OCI-LY1 (cell line): ENCODE measurements around the gene FAM110A.

Experiments
- H2AFZ ChIP-seq: fragments of 200-600 bp; sonication (generic), shearing (Covaris generic); 2 replicates; pipeline ENCODE4 v1.6.0; 2014; ENCODE audit warnings: antibody characterized with exemption, mild to moderate bottlenecking, low read length
- H3F3A ChIP-seq: fragments of 200-600 bp; sonication (generic), shearing (Covaris generic); 2 replicates; pipeline ENCODE4 v1.6.0; 2014; ENCODE audit warnings: mild to moderate bottlenecking, antibody characterized with exemption, low read length, moderate library complexity; ENCODE audit not compliant: insufficient read depth
- H3K27ac ChIP-seq: fragments of 200-600 bp; sonication (generic); 2 replicates; pipeline ENCODE4 v1.5.1; 2014; ENCODE audit warnings: low read length, mixed run types, mild to moderate bottlenecking, low read depth; ENCODE audit not compliant: poor library complexity, severe bottlenecking
- H3K27me3 ChIP-seq: fragments of 200-600 bp; sonication (generic); 2 replicates; pipeline ENCODE4 v1.6.0; 2014; ENCODE audit warnings: antibody characterized with exemption, mild to moderate bottlenecking, low read length, moderate library complexity; ENCODE audit not compliant: insufficient read depth
- H3K36me3 ChIP-seq: fragments of 200-600 bp; sonication (generic); 2 replicates; pipeline ENCODE4 v1.6.1; 2014; ENCODE audit warnings: mild to moderate bottlenecking, antibody characterized with exemption, low read length, moderate library complexity, mixed read lengths; ENCODE audit not compliant: insufficient read depth
- H3K4me1 ChIP-seq: fragments of 200-600 bp; sonication (generic); 2 replicates; pipeline ENCODE4 v1.5.1; 2014; ENCODE audit warnings: mild to moderate bottlenecking, low read length, moderate library complexity; ENCODE audit not compliant: insufficient read depth, severe bottlenecking
- H3K4me2 ChIP-seq: fragments of 200-600 bp; sonication (generic), shearing (Covaris generic); 2 replicates; pipeline ENCODE4 v1.6.1; 2014; ENCODE audit warnings: low read length
- H3K4me3 ChIP-seq: fragments of 200-600 bp; sonication (generic); 2 replicates; pipeline ENCODE4 v1.5.1; 2014; ENCODE audit warnings: low read length, low read depth, mild to moderate bottlenecking, mixed read lengths; ENCODE audit not compliant: poor library complexity, severe bottlenecking
- H3K79me2 ChIP-seq: fragments of 200-600 bp; shearing (Covaris generic); 2 replicates; pipeline ENCODE4 v1.6.1; 2016; ENCODE audit warnings: mixed run types, low read length, mixed read lengths; ENCODE audit not compliant: insufficient read depth
- H3K9ac ChIP-seq: fragments of 200-600 bp; sonication (generic), shearing (Covaris generic); 2 replicates; pipeline ENCODE4 v1.6.1; 2014; ENCODE audit warnings: mild to moderate bottlenecking, low read length, mixed read lengths
- H3K9me2 ChIP-seq: fragments of 200-600 bp; sonication (generic), shearing (Covaris generic); 2 replicates; pipeline ENCODE4 v1.6.1; 2014; ENCODE audit warnings: low read depth, mild to moderate bottlenecking, low read length, mixed read lengths
- H3K9me3 ChIP-seq: fragments of 200-600 bp; shearing (Covaris generic); 2 replicates; pipeline ENCODE4 v1.6.1; 2014; ENCODE audit warnings: low read length, mixed read lengths
- H4K20me1 ChIP-seq: fragments of 200-600 bp; sonication (generic), shearing (Covaris generic); 2 replicates; pipeline ENCODE4 v1.6.0; 2016; ENCODE audit warnings: mild to moderate bottlenecking, low read length; ENCODE audit not compliant: insufficient read depth
- EZH2 ChIP-seq: fragments of 200-600 bp; sonication (generic), shearing (Covaris generic); IDR thresholded peaks from 2 replicates; pipeline ENCODE4 v1.8.0; 2017; ENCODE audit warnings: borderline replicate concordance, mixed run types, mild to moderate bottlenecking, antibody characterized with exemption, low read length, moderate library complexity, mixed read lengths
- TF ChIP-seq, protein P1 (sequence below): fragments of 200-600 bp; sonication (generic), shearing (Covaris generic); IDR thresholded peaks from 2 replicates; pipeline ENCODE4 v1.5.1; 2017; ENCODE audit warnings: mild to moderate bottlenecking, antibody characterized with exemption, low read length, moderate library complexity, mixed read lengths

The FAM110A gene

GRCh38 chr20:818001-818664 is 15.4 kb upstream of the FAM110A start:
- Histone ChIP-seq H3K79me2 (no peaks in the 10 kb centered on the region), H3K4me3 (no peak overlapping the region), H3K9me3 (no peaks in the 10 kb centered on the region), H3K27me3 (peaks cover 1% of the 10 kb centered on the region; the same call in 1 of the 2 replicates), H3K4me1 (no peaks in the 10 kb centered on the region), H3K36me3 (no peaks in the 10 kb centered on the region), H4K20me1 (no peaks in the 10 kb centered on the region), H3F3A (no peaks in the 10 kb centered on the region), H2AFZ (no peak overlapping the region), H3K9ac (no peak overlapping the region), H3K4me2 (no peak overlapping the region), H3K9me2 (no peaks in the 10 kb centered on the region), H3K27ac (no peak overlapping the region)
- no peak for TF ChIP-seq EZH2
- TF ChIP-seq, protein P1, sequence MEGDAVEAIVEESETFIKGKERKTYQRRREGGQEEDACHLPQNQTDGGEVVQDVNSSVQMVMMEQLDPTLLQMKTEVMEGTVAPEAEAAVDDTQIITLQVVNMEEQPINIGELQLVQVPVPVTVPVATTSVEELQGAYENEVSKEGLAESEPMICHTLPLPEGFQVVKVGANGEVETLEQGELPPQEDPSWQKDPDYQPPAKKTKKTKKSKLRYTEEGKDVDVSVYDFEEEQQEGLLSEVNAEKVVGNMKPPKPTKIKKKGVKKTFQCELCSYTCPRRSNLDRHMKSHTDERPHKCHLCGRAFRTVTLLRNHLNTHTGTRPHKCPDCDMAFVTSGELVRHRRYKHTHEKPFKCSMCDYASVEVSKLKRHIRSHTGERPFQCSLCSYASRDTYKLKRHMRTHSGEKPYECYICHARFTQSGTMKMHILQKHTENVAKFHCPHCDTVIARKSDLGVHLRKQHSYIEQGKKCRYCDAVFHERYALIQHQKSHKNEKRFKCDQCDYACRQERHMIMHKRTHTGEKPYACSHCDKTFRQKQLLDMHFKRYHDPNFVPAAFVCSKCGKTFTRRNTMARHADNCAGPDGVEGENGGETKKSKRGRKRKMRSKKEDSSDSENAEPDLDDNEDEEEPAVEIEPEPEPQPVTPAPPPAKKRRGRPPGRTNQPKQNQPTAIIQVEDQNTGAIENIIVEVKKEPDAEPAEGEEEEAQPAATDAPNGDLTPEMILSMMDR, result no peak

DNA sequence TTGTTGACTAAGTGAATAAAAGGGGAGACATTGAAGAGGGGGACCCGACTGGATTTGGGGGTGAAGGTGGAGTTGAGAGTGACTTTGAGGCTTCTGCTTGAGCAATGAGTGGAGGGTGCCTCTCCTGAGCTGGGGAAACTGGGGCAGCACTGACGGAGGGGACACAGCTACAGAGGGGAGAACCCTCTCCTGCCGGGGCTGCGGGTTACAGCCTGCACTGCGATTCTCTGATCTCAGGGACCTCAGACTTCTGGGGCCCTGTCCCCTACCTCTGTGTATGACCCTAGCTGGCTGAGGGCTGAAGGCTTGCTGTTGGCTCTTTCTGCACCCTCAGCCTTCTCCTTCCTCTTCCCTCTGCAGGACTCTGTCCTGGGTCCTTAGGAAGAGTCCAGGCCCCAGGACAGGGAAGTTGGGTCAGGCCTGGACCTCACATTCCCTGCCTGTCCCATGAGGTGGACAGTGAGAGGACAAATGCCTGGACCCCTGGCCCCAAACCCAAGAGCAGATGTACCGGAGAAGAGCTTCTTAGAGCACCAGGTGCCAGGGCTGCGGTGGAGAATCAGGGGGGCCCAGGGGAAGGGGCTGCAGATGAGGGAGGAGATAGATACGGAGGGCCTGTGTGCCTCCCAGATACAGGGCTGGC is 13.7 kb upstream of the FAM110A start:
- Histone ChIP-seq H3K9ac (no peak overlapping the region), H3K27me3 (peaks cover 4% of the 10 kb centered on the region; the same call in 1 of the 2 replicates), H3K36me3 (no peaks in the 10 kb centered on the region), H3F3A (no peaks in the 10 kb centered on the region), H3K79me2 (no peaks in the 10 kb centered on the region), H3K4me3 (no peak overlapping the region), H3K9me2 (no peaks in the 10 kb centered on the region), H3K27ac (no peak overlapping the region), H3K9me3 (no peaks in the 10 kb centered on the region), H3K4me1 (no peaks in the 10 kb centered on the region), H4K20me1 (no peaks in the 10 kb centered on the region), H2AFZ (no peak overlapping the region), H3K4me2 (no peak overlapping the region)
- TF ChIP-seq, protein P1, result no peak
- TF ChIP-seq EZH2, result no peak

GRCh38 chr20:820323-820953 is 13.1 kb upstream of the FAM110A start:
- no peak for TF ChIP-seq EZH2
- TF ChIP-seq, protein P1, result no peak
- no peaks in the 10 kb centered on the region for H3K9me2 ChIP-seq
- H3K9ac ChIP-seq, result no peak overlapping the region
- H4K20me1 ChIP-seq, result no peaks in the 10 kb centered on the region
- no peaks in the 10 kb centered on the region for H3K79me2 ChIP-seq
- no peaks in the 10 kb centered on the region for H3K4me1 ChIP-seq
- no peaks in the 10 kb centered on the region for H3K36me3 ChIP-seq
- H3K9me3 ChIP-seq, result no peaks in the 10 kb centered on the region
- H3K4me3 ChIP-seq, result no peak overlapping the region
- H2AFZ ChIP-seq, result no peak overlapping the region
- no peak overlapping the region for H3K4me2 ChIP-seq
- peaks cover 4% of the 10 kb centered on the region; the same call in 1 of the 2 replicates for H3K27me3 ChIP-seq
- no peaks in the 10 kb centered on the region for H3F3A ChIP-seq
- H3K27ac ChIP-seq, result no peak overlapping the region
